Measurements from ENCODE around the gene ADAP1.
"Not testable (repeated sequence)": the region's sequence is repeated elsewhere in the genome, so short reads cannot be mapped to it uniquely, and the experiment has no call there.

Gene ADAP1

GRCh38 chr7:924042-924441, 30.4 kb downstream of the ADAP1 start:
- in situ Hi-C loops (cut with MboI; ENCODE audit: low sequenced_read_pairs) = not testable (repeated sequence)

GRCh38 chr7:923108-924041, 31.1 kb downstream of the ADAP1 start:
- in situ Hi-C loops (cut with MboI; ENCODE audit: low sequenced_read_pairs) = no loop called here

- in situ Hi-C loops (cut with MboI; ENCODE audit: low sequenced_read_pairs) = no loop called here
Measured at GRCh38 chr7:922334-923107, 32.0 kb downstream of the ADAP1 start.

DNA sequence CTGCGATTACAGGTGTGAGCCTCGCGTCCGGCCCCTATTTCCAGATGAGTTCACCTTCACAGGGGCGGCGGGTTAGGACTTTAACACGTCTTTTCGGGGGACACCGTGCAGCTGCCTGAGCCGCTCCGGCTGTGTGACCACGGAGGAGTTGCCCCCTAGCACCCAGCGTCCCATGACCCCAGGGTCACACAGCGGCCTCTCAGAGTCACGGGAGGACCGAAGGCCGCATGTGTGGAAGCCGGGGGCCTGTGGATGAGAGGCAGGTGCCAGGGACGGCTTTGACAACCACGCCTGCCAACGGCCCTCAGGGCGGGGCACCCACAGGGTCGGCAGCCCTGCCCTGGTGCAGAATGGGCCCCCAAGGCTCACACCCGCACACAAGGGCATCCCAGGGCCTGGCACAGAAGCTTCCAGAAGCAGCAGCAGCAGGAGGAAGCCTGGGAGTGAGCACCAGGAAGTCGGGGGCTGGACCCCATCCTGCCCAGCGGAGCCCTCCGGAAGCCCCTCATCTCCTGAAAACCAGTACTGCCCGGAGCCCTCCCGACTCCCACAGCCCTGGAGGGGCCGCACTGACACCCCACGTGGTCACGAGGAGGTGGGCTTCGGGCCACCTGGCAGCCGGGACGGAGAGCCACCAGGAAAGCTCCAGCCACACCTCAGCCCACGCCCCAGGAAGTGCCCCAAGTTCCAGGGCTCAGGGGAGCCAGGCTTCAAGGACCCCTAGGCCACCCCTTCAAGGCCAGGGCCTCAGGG, 32.7 kb downstream of the ADAP1 start:
- in situ Hi-C loops (cut with MboI; ENCODE audit: low sequenced_read_pairs) = no loop called here

- in situ Hi-C loops (cut with MboI; ENCODE audit: low sequenced_read_pairs) = no loop called here
Measured at GRCh38 chr7:921071-921461, 33.4 kb downstream of the ADAP1 start.

GRCh38 chr7:920351-921070, 34.0 kb downstream of the ADAP1 start:
- in situ Hi-C loops (cut with MboI; ENCODE audit: low sequenced_read_pairs) = no loop called here

- in situ Hi-C loops (cut with MboI; ENCODE audit: low sequenced_read_pairs) = no loop called here
Measured at GRCh38 chr7:919924-920341, 34.5 kb downstream of the ADAP1 start.

- in situ Hi-C loops (cut with MboI; ENCODE audit: low sequenced_read_pairs) = no loop called here
Measured at GRCh38 chr7:919114-919442, 35.4 kb downstream of the ADAP1 start.

- in situ Hi-C loops (cut with MboI; ENCODE audit: low sequenced_read_pairs) = no loop called here
Measured at GRCh38 chr7:918441-919113, 35.9 kb downstream of the ADAP1 start.

- in situ Hi-C loops (cut with MboI; ENCODE audit: low sequenced_read_pairs) = no loop called here
Measured at GRCh38 chr7:918118-918425, 36.4 kb downstream of the ADAP1 start.

GRCh38 chr7:917255-918117, 37.0 kb downstream of the ADAP1 start:
- in situ Hi-C loops (cut with MboI; ENCODE audit: low sequenced_read_pairs) = no loop called here

GRCh38 chr7:916291-916941, 38.1 kb downstream of the ADAP1 start:
- in situ Hi-C loops (cut with MboI; ENCODE audit: low sequenced_read_pairs) = no loop called here

- in situ Hi-C loops (cut with MboI; ENCODE audit: low sequenced_read_pairs) = no loop called here
Measured at GRCh38 chr7:915291-916218, 38.9 kb downstream of the ADAP1 start.

- in situ Hi-C loops (cut with MboI; ENCODE audit: low sequenced_read_pairs) = no loop called here
Measured at GRCh38 chr7:914521-915194, 39.8 kb downstream of the ADAP1 start.

GRCh38 chr7:913736-914520, 40.6 kb downstream of the ADAP1 start:
- in situ Hi-C loops (cut with MboI; ENCODE audit: low sequenced_read_pairs) = no loop called here

GRCh38 chr7:911791-912480, 42.5 kb downstream of the ADAP1 start:
- in situ Hi-C loops (cut with MboI; ENCODE audit: low sequenced_read_pairs) = no loop called here

Measured in HL-60/S4 (cell line).